ENCODE data around the gene STPG1.
A peak's percentile ranks its signal among the peaks of the same experiment; 100 is the strongest.

The STPG1 gene

GRCh38 chr1:24319312-24319863 is 94.2 kb downstream of the STPG1 start, which contains the start of gene GRHL3 (continued):
- no peak for TF ChIP-seq ZNF521 (tag by site-specific recombination; IDR thresholded peaks at IDR 0.05)
- TF ChIP-seq OVOL3 (tag by site-specific recombination; IDR thresholded peaks at IDR 0.05), result no peak
- no peak for TF ChIP-seq ZSCAN4 (tag by site-specific recombination; IDR thresholded peaks at IDR 0.05)
- no peak for TF ChIP-seq PRDM2 (tag by site-specific recombination; IDR thresholded peaks at IDR 0.05; ENCODE audit: borderline replicate concordance)
- no peak for TF ChIP-seq KLF8 (tag by site-specific recombination; IDR thresholded peaks at IDR 0.05)
- no peak for TF ChIP-seq ZNF518A (tag by site-specific recombination; conservative IDR thresholded peaks at IDR 0.05; ENCODE audit: low read depth)
- TF ChIP-seq ZBTB44 (tag by site-specific recombination; IDR thresholded peaks at IDR 0.05), result no peak
- peak; percentile 89 for TF ChIP-seq PRDM4 (tag by site-specific recombination; IDR thresholded peaks at IDR 0.05)
- no peak for TF ChIP-seq ZNF664 (tag by site-specific recombination; IDR thresholded peaks at IDR 0.05)
- no peak for TF ChIP-seq ZNF704 (tag by site-specific recombination; IDR thresholded peaks at IDR 0.05)
- no peak for TF ChIP-seq ZBTB26 (tag by site-specific recombination; optimal IDR thresholded peaks at IDR 0.05)
- no peak for TF ChIP-seq ZNF155 (tag by site-specific recombination; IDR thresholded peaks at IDR 0.05)
- TF ChIP-seq PRDM6 (tag by site-specific recombination; IDR thresholded peaks at IDR 0.05), result peak; percentile 73
- no peak for TF ChIP-seq ZNF707 (tag by site-specific recombination; IDR thresholded peaks at IDR 0.05)
- TF ChIP-seq GLIS1 (tag by site-specific recombination; IDR thresholded peaks at IDR 0.05), result no peak
- TF ChIP-seq ZNF585B (tag by site-specific recombination; IDR thresholded peaks at IDR 0.05), result no peak
- TF ChIP-seq ZNF561 (tag by site-specific recombination; IDR thresholded peaks at IDR 0.05; ENCODE audit: borderline replicate concordance), result no peak

Data from HEK293 (cell line).